ENCODE data around the gene RHOB.

RHOB gene

DNA sequence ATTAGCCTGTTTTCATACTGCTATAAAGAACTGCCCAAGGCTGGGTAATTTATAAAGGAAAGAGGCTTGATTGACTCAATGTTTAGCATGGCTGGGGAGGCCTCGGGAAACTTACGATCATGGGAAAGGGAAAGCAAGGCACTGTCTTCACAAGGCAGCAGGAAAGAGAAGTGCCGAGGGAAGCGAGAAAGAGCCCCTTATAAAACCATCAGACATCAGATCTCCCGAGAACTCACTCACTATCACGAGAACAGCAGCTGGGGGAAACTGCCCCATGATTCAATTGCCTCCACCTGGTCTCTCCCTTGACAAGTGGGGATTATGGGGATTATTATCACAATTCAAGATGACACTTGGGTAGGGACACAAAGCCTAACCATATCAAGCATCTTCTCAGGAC lies 23.3 kb downstream of the RHOB start:
- no peak for DNase-seq (ENCODE audit: extremely low read depth, low read depth)
- H3K4me3 ChIP-seq (replicated peaks; ENCODE audit: low read depth, low read length): no peak overlapping the region
- TF ChIP-seq, protein P1, sequence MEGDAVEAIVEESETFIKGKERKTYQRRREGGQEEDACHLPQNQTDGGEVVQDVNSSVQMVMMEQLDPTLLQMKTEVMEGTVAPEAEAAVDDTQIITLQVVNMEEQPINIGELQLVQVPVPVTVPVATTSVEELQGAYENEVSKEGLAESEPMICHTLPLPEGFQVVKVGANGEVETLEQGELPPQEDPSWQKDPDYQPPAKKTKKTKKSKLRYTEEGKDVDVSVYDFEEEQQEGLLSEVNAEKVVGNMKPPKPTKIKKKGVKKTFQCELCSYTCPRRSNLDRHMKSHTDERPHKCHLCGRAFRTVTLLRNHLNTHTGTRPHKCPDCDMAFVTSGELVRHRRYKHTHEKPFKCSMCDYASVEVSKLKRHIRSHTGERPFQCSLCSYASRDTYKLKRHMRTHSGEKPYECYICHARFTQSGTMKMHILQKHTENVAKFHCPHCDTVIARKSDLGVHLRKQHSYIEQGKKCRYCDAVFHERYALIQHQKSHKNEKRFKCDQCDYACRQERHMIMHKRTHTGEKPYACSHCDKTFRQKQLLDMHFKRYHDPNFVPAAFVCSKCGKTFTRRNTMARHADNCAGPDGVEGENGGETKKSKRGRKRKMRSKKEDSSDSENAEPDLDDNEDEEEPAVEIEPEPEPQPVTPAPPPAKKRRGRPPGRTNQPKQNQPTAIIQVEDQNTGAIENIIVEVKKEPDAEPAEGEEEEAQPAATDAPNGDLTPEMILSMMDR (IDR thresholded peaks at IDR 0.05; ENCODE audit: low read depth, low read length, missing control alignments): no peak

DNA sequence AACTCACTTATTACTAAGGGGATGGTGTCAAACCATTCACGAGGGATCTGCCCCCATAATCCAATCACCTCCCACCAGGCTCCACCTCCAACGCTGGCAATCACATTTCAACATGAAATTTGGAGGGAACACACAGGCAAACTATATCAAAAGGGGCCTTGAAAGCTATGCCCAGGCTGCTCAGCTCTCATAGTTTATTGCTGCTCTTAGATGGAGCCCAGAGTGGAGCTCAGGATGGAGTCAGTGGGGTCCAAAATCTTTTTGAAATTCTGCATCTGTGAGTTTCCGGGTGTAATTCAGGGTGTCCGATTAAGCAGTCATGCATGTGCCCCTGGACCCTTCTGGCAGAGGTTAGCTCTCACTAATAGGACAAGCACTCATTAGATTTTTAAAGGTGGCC lies 24.3 kb downstream of the RHOB start:
- DNase-seq (ENCODE audit: extremely low read depth, low read depth): no peak
- TF ChIP-seq, protein P1 (IDR thresholded peaks at IDR 0.05; ENCODE audit: low read depth, low read length, missing control alignments): no peak
- no peak overlapping the region for H3K4me3 ChIP-seq (replicated peaks; ENCODE audit: low read depth, low read length)

DNA sequence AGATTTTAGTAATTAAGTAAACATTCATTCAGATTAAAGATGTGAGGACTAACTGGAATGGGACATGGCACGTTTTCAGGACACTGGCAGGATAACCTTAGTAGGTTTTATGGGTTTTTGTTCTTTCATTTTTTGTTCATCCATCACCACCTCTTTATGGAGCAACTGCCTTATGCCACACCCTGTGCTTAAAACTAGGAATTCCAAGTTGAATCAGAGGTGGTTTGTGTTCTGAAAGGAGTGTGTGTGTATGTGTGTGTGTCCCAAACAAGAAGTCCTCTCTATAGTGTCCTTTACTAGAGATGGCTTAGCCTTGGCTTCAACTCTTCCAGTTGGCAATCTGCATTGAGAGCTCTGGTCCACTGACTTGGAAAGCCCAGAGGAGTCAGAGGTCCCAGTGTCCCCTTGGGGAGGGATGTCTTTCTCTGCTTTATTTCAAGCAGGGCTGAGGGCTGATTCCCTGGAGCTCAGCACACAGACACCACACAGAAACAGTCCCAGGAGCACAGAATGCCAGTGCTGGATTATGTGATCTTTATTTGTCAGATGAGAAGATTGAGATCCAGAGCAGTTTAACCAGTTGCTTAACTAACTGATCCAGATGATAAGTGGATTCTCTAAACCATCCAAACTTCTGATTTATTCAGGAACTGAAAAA lies 25.2 kb downstream of the RHOB start:
- DNase-seq (ENCODE audit: extremely low read depth, low read depth): no peak
- TF ChIP-seq, protein P1 (IDR thresholded peaks at IDR 0.05; ENCODE audit: low read depth, low read length, missing control alignments): no peak
- no peak overlapping the region for H3K4me3 ChIP-seq (replicated peaks; ENCODE audit: low read depth, low read length)

DNA sequence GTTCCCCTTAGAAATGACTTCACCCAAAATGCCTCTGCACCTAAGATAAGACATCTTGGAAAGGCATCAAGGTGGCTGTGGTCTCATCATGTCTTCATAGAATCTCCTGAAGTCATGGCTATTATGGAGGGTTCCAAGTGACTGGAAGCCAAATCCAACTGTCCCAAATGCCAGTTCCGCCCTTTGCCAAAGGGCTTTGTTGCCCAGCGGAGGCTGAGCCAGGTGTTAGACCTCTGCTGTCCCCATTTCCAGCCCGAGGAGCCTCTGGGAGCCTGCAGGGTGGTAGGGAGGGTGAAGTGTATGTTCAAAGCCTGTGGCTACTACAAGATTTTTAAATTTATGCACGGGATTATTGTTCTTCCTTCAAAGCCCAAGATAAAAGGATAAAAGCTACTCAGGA lies 25.7 kb downstream of the RHOB start:
- TF ChIP-seq, protein P1 (IDR thresholded peaks at IDR 0.05; ENCODE audit: low read depth, low read length, missing control alignments): no peak
- DNase-seq (ENCODE audit: extremely low read depth, low read depth): no peak
- H3K4me3 ChIP-seq (replicated peaks; ENCODE audit: low read depth, low read length): no peak overlapping the region

DNA sequence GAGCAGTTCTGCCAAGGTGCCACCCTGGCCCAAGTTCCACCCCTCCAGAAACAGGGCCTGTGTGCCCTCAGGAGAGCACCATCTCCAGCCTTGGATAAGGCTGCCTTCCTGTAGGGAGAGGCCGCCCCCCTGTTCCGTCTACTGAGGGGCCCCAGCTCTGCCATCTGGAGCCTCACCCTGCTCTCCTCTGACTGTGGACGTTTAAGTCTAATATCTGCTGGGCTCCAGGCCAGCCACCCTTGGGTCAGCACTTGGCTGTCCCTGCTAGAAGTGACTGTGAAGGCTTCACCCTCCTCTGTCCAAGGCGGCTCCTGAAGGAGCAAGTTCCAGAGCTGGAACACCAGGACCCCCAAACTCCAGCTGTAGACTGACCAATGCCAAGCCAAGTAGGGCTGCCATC lies 26.3 kb downstream of the RHOB start:
- TF ChIP-seq, protein P1 (IDR thresholded peaks at IDR 0.05; ENCODE audit: low read depth, low read length, missing control alignments): no peak
- no peak overlapping the region for H3K4me3 ChIP-seq (replicated peaks; ENCODE audit: low read depth, low read length)
- DNase-seq (ENCODE audit: extremely low read depth, low read depth): no peak

DNA sequence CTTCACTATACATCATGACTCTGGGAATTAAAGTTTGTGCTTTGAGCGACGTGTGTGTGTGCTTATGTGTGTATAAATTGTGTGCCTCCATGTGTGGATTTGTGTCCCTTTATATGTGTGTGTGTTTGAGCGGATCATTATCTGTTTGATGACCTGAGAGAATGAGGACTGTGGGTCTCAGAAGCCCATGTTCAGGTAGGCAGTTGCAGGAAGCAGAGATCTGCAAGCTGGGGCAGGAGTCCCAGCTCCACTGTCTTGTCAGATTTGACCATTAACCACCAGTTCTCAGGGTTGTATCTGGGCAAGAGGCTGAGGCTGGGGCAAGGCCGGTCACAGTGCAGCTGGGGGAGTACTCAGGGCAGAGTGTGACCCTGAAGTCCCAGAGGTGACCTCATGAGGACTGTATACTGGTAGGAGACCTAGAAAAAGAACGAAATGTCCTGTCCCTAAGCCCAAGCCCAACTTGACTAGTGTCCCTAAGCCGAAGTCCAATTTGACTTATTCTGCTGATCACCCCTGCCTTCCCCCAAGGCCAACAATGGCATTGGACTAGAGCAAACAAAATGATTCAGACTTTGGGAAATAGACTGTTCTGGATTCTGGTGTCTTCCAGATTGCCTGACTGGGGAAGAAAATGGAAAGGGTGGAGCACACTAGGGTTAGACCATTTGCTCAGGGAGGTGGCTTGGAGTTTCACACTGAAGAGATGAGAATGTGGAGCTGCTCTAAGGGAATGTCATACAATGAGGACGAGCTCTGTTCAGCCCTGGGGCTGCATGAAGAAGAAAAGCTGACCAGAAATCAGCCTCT lies 28.1 kb downstream of the RHOB start:
- DNase-seq (ENCODE audit: extremely low read depth, low read depth): no peak

More for the DNA sequence above, 28.1 kb downstream of the RHOB start:
- TF ChIP-seq, protein P1 (IDR thresholded peaks at IDR 0.05; ENCODE audit: low read depth, low read length, missing control alignments): no peak
- H3K4me3 ChIP-seq (replicated peaks; ENCODE audit: low read depth, low read length): no peak overlapping the region
